Measurements from ENCODE around the gene BTNL2.

Gene BTNL2

DNA sequence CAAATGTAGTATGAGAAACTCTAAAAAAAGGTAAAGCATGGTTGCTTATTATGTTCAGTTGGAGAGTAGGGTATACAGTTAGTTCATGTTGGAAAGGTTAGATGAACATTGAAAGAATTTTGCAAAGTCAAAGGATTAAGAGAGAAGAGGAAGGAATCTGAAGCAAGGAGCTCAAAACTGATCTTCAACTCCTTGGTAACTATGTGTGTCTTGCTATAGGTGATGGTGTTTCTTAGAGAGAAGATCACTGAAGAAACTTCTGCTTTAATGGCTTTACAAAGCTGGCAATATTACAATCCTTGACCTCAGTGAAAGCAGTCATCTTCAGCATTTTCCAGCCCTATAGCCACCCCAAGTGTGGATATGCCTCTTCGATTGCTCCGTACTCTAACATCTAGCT, 37.5 kb upstream of the BTNL2 start:
- peaks cover 19% of the 10 kb centered on the region for H3K4me1 ChIP-seq (ENCODE audit: low read depth, poor library complexity, severe bottlenecking)
- H3K4me2 ChIP-seq: no peak overlapping the region
- no peak overlapping the region for H3K9ac ChIP-seq
- H4K20me1 ChIP-seq (ENCODE audit: insufficient read depth): no peaks in the 10 kb centered on the region
- H3K36me3 ChIP-seq (ENCODE audit: insufficient read depth): 0 out of 2 replicates have a peak, but pooled peaks cover 6% of the 10 kb centered on the region
- H3K4me3 ChIP-seq (IDR thresholded peaks at IDR 0.05; ENCODE audit: insufficient read depth, low read depth, low read length): no peak overlapping the region
- peaks cover 21% of the 10 kb centered on the region for H3K79me2 ChIP-seq (ENCODE audit: insufficient read depth, low read depth)
- H2AFZ ChIP-seq (ENCODE audit: low read depth): no peak overlapping the region
- H3K27me3 ChIP-seq (ENCODE audit: insufficient read depth, low read depth): no peaks in the 10 kb centered on the region
- no peak overlapping the region for H3K27ac ChIP-seq
- no peak for TF ChIP-seq CTCF (conservative IDR thresholded peaks at IDR 0.05; ENCODE audit: low read depth, low read length)

- Histone ChIP-seq H2AFZ (ENCODE audit: low read depth) (no peak overlapping the region), H3K4me2 (no peak overlapping the region), H3K27me3 (ENCODE audit: insufficient read depth, low read depth) (no peaks in the 10 kb centered on the region), H4K20me1 (ENCODE audit: insufficient read depth) (no peaks in the 10 kb centered on the region), H3K4me1 (ENCODE audit: low read depth, poor library complexity, severe bottlenecking) (peaks cover 30% of the 10 kb centered on the region), H3K4me3 (IDR thresholded peaks at IDR 0.05; ENCODE audit: insufficient read depth, low read depth, low read length) (no peak overlapping the region), H3K36me3 (ENCODE audit: insufficient read depth) (0 out of 2 replicates have a peak, but pooled peaks cover 6% of the 10 kb centered on the region), H3K27ac (no peak overlapping the region), H3K79me2 (ENCODE audit: insufficient read depth, low read depth) (peaks cover 21% of the 10 kb centered on the region), H3K9ac (no peak overlapping the region)
- TF ChIP-seq CTCF (conservative IDR thresholded peaks at IDR 0.05; ENCODE audit: low read depth, low read length): no peak
Observed at GRCh38 chr6:32442977-32443552, 36.1 kb upstream of the BTNL2 start.

DNA sequence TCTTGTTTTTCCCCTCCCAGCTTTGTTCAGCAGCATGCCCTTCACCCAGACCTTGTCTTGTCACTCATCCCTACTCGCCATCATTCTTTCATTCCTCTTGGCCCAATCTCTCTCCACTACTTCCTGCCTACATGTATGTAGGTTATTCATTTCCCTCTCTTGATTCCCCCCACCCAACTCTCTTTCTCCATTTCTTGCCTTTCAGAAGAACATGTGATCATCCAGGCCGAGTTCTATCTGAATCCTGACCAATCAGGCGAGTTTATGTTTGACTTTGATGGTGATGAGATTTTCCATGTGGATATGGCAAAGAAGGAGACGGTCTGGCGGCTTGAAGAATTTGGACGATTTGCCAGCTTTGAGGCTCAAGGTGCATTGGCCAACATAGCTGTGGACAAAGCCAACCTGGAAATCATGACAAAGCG, 35.3 kb upstream of the BTNL2 start:
- peaks cover 37% of the 10 kb centered on the region for H3K4me1 ChIP-seq (ENCODE audit: low read depth, poor library complexity, severe bottlenecking)
- H4K20me1 ChIP-seq (ENCODE audit: insufficient read depth): no peaks in the 10 kb centered on the region
- no peak overlapping the region for H3K4me3 ChIP-seq (IDR thresholded peaks at IDR 0.05; ENCODE audit: insufficient read depth, low read depth, low read length)
- no peak overlapping the region for H2AFZ ChIP-seq (ENCODE audit: low read depth)
- peak overlapping the region; percentile 67; the same call in 1 of the 2 replicates for H3K4me2 ChIP-seq
- no peak overlapping the region for H3K9ac ChIP-seq
- 0 out of 2 replicates have a peak, but pooled peaks cover 6% of the 10 kb centered on the region for H3K36me3 ChIP-seq (ENCODE audit: insufficient read depth)
- no peak for TF ChIP-seq CTCF (conservative IDR thresholded peaks at IDR 0.05; ENCODE audit: low read depth, low read length)
- H3K79me2 ChIP-seq (ENCODE audit: insufficient read depth, low read depth): peaks cover 21% of the 10 kb centered on the region
- no peak overlapping the region for H3K27ac ChIP-seq
- H3K27me3 ChIP-seq (ENCODE audit: insufficient read depth, low read depth): no peaks in the 10 kb centered on the region

- Histone ChIP-seq H3K4me2 (peak within 1 kb of the TSS; percentile 67), H3K27ac (peak within 1 kb of the TSS; percentile 76), H3K36me3 (ENCODE audit: insufficient read depth) (0 out of 2 replicates have a peak, but pooled peaks cover 6% of the 10 kb centered on the region), H4K20me1 (ENCODE audit: insufficient read depth) (no peaks in the 10 kb centered on the region), H2AFZ (ENCODE audit: low read depth) (peak within 1 kb of the TSS; percentile 56), H3K9ac (peak within 1 kb of the TSS; percentile 61), H3K4me1 (ENCODE audit: low read depth, poor library complexity, severe bottlenecking) (peaks cover 46% of the 10 kb centered on the region), H3K79me2 (ENCODE audit: insufficient read depth, low read depth) (peaks cover 21% of the 10 kb centered on the region), H3K4me3 (IDR thresholded peaks at IDR 0.05; ENCODE audit: insufficient read depth, low read depth, low read length) (no peak within 1 kb of the TSS), H3K27me3 (ENCODE audit: insufficient read depth, low read depth) (no peaks in the 10 kb centered on the region)
- TF ChIP-seq CTCF (conservative IDR thresholded peaks at IDR 0.05; ENCODE audit: low read depth, low read length): no peak
Observed at GRCh38 chr6:32439602-32440214, 32.7 kb upstream of the BTNL2 start, which contains the start of gene HLA-DRA. HLA-DRA (plus strand) TSS chr6:32439887; CDS start chr6:32439951, 64 bp downstream.
